ENCODE measurements around the gene XXYLT1. TPM values are rescaled to one million over a fixed set of nuclear protein-coding genes. Genes with fewer than 3 reads are reported as not detected.

XXYLT1 gene
- total RNA-seq, 4 donors from 2014 or later, result 9.7 to 30.1 (median 17.7) TPM

DNA sequence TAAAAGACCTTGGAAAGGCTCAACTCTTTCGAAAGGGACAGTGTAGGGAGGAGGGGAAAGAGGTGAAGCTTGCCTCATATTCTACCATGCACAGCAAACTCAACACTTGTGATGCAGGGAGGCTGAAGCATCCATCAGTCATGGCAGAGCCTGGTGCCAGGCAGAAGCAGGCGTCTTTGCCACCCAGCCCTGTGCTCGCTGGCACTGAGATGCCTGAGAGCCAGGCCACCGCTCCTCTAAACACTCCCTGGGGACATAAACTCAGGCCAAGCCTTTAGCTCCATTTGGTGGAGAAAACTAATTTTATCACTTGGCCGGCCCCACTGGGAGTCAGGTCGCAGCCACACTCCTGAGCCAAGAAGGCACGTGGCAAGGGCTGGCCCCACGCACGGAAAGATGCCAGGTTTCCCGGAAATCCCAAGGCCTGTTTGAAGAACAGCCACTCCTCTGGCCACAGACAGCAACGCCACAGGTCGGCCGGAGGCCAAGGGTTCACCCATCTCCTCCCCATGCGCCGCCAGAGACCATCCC, 30.7 kb downstream of the XXYLT1 start:
- 52 to 62% methylated on average over 10 to 15 of the region's 15 CpGs for WGBS, 2 donors
- intact Hi-C loops (cut with DNase I; ENCODE audit: low total_unique reads), result no loop called here

DNA sequence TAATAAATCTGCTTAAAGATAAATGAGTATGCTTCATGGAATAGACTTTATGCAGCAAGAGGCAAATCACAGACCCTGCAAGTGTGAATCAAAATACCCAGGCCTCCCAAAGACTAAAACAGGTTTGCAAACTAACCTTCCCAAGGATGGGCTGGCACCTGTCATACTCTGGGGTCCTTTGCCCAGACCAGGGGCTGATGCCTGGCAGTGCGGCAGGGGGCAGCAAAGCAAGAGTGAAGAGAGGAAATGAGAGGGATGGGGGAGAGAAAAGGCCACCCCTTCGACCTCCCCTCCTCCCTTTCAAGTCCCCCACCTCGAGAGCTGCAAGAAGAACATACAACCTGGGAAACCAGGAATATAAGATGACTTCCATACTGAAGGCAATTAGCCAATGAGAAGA, 31.8 kb downstream of the XXYLT1 start:
- H3K4me3 ChIP-seq (ENCODE audit: low read depth, poor library complexity, severe bottlenecking), result no peak overlapping the region
- TF ChIP-seq POLR2A (IDR thresholded peaks at IDR 0.05), result no peak
- TF ChIP-seq, protein P1, sequence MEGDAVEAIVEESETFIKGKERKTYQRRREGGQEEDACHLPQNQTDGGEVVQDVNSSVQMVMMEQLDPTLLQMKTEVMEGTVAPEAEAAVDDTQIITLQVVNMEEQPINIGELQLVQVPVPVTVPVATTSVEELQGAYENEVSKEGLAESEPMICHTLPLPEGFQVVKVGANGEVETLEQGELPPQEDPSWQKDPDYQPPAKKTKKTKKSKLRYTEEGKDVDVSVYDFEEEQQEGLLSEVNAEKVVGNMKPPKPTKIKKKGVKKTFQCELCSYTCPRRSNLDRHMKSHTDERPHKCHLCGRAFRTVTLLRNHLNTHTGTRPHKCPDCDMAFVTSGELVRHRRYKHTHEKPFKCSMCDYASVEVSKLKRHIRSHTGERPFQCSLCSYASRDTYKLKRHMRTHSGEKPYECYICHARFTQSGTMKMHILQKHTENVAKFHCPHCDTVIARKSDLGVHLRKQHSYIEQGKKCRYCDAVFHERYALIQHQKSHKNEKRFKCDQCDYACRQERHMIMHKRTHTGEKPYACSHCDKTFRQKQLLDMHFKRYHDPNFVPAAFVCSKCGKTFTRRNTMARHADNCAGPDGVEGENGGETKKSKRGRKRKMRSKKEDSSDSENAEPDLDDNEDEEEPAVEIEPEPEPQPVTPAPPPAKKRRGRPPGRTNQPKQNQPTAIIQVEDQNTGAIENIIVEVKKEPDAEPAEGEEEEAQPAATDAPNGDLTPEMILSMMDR (IDR thresholded peaks at IDR 0.05), result no peak

More for the DNA sequence above, 30.7 kb downstream of the XXYLT1 start:
- no peak for TF ChIP-seq POLR2A (IDR thresholded peaks at IDR 0.05)
- TF ChIP-seq, protein P1 (IDR thresholded peaks at IDR 0.05), result no peak
- DNase-seq (ENCODE audit: low spot score in 2 of 2), result peak; percentile 16 to 90
- H3K4me3 ChIP-seq (ENCODE audit: low read depth, poor library complexity, severe bottlenecking), result no peak overlapping the region

DNA sequence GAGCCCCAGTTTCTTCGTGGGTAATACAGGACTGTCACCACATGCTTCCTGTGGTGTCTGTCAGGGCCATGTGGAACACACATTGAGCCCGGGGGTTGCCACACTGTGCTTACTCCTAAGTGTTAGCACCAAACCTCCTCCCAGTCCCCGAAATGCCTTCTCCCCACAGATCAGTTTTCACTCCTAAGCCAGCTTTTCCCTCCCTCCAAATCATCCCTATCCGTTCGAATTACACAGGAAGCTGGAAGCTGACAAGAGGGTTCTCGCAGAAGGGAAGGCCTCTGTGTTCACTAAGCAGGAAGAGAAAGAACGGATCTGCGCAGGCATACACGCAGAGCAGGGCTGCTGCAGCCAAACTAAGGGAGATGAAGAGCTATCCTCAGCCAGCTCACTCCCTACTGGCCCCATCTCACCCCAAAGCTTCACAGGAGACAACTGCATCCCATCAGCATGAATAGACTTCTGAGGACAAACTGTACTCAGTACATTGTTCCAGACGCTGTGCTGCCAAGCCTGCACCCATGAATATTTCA, 32.3 kb downstream of the XXYLT1 start:
- intact Hi-C loops (cut with DNase I; ENCODE audit: low total_unique reads), result no loop called here
- peak; percentile 27 to 67 for DNase-seq (ENCODE audit: low spot score in 2 of 2)
- TF ChIP-seq POLR2A (IDR thresholded peaks at IDR 0.05), result no peak
- TF ChIP-seq, protein P1 (IDR thresholded peaks at IDR 0.05), result no peak
- no peak overlapping the region for H3K4me3 ChIP-seq (ENCODE audit: low read depth, poor library complexity, severe bottlenecking)
- WGBS, 2 donors, result 67 to 68% methylated on average over 10 of the region's 10 CpGs

More for the DNA sequence above, 31.8 kb downstream of the XXYLT1 start:
- 84 to 86% methylated on average over 3 of the region's 3 CpGs for WGBS, 2 donors
- DNase-seq (ENCODE audit: low spot score in 2 of 2), result peak in 1 of 2 donors; percentile 64
- intact Hi-C loops (cut with DNase I; ENCODE audit: low total_unique reads), result no loop called here

DNA sequence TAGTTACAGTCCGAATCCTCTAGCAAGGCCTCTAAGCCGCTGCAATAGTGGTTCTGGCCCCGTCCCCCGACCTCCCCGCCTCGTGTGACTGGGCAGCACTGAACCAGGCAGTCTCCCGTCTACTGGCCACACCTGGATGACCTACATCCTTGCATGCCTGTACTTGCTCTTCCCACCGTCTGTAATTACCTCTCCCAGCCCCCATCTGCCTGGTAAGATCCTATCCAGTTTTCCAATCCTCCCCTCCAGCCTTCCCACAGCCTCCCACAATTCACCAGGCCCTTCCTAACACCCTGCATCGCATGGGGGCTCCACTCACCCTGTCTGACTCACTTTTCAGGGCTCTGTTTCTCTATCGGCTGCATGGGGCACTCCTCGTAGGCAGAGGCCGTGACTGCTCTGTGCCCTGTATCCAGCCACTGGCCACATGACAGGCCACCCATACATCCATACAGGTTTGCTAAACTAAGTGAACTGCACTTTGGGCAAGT, 32.8 kb downstream of the XXYLT1 start:
- TF ChIP-seq POLR2A (IDR thresholded peaks at IDR 0.05), result no peak
- TF ChIP-seq, protein P1 (IDR thresholded peaks at IDR 0.05), result no peak
- 81 to 88% methylated on average over 12 of the region's 12 CpGs for WGBS, 2 donors
- H3K4me3 ChIP-seq (ENCODE audit: low read depth, poor library complexity, severe bottlenecking), result no peak overlapping the region
- peak; percentile 10 to 80 for DNase-seq (ENCODE audit: low spot score in 2 of 2)
- intact Hi-C loops (cut with DNase I; ENCODE audit: low total_unique reads), result no loop called here

DNA sequence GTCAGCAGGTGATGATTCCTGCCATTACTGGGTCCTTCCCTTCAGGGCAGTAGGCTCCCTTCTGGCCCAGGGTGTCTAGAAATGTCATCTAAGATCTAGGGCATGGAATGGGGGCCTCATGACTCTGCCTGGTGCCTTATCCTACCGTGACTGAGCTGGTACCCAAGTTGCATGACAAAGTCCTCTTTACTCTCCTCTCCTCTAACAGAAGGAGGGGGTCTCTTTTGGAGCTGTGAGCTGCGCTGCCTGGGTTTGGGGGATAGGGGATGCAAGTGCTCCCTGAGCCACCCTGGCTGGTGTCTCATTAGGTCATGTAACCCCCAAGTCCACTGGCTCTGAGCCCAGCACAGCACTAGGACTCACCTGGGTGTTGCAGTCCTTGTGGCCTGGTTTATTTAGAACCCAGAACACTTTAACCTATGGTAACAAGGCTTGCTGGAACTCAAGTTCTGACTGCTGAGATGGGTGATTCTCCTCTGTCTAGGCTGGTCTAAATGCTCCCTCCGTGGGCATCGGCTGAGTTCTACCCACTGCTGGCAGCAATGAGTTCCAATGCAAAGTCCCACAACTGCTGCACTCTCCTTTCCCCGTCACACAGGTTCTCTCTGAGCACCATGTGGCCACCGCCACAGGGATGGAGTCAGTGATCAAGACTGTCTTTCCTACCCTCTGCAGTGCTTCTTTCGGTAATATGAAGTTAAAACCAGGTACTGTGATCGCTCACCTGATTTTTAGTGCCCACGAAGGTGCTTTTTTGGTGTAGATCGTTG, 34.0 kb downstream of the XXYLT1 start:
- WGBS, 2 donors, result 96 to 98% methylated on average over 10 of the region's 10 CpGs
- H3K4me3 ChIP-seq (ENCODE audit: low read depth, poor library complexity, severe bottlenecking), result no peak overlapping the region
- intact Hi-C loops (cut with DNase I; ENCODE audit: low total_unique reads), result no loop called here
- peak; percentile 8 to 75 for DNase-seq (ENCODE audit: low spot score in 2 of 2)
- TF ChIP-seq, protein P1 (IDR thresholded peaks at IDR 0.05), result no peak
- no peak for TF ChIP-seq POLR2A (IDR thresholded peaks at IDR 0.05)
